HG03439 (cell line): ENCODE measurements around the gene HMG20A.

Source experiments
- ATAC-seq: cut with Tn5 transposase; IDR thresholded peaks from one replicate; pipeline ENCODE4 v1.9.1; 2021; ENCODE audit warnings: mild to moderate bottlenecking, moderate library complexity; ENCODE audit not compliant: unreplicated experiment

The HMG20A gene

GRCh38 chr15:77496715-77497109, 76.0 kb downstream of the HMG20A start:
- ATAC-seq, result no peak

GRCh38 chr15:77497110-77497737, 76.5 kb downstream of the HMG20A start:
- ATAC-seq, result no peak

- no peak for ATAC-seq
These were observed 77.3 kb downstream of the HMG20A start for GRCh38 chr15:77497942-77498361.

- no peak for ATAC-seq
These were observed 78.5 kb downstream of the HMG20A start for GRCh38 chr15:77499087-77499760.

GRCh38 chr15:77500989-77501388, 80.3 kb downstream of the HMG20A start:
- ATAC-seq, result no peak

- ATAC-seq, result no peak
These were observed 81.8 kb downstream of the HMG20A start for GRCh38 chr15:77502379-77503095.

- no peak for ATAC-seq
These were observed 82.6 kb downstream of the HMG20A start for GRCh38 chr15:77503240-77503639.

GRCh38 chr15:77503764-77504163, 83.1 kb downstream of the HMG20A start:
- ATAC-seq, result no peak

- no peak for ATAC-seq
These were observed 83.6 kb downstream of the HMG20A start for GRCh38 chr15:77504306-77504705.

- no peak for ATAC-seq
These were observed 84.2 kb downstream of the HMG20A start for GRCh38 chr15:77504871-77505270.

GRCh38 chr15:77505556-77505955, 84.9 kb downstream of the HMG20A start:
- ATAC-seq, result no peak

GRCh38 chr15:77506311-77507142, 85.8 kb downstream of the HMG20A start:
- ATAC-seq, result no peak

GRCh38 chr15:77507143-77507897, 86.6 kb downstream of the HMG20A start:
- no peak for ATAC-seq

GRCh38 chr15:77507911-77508310, 87.2 kb downstream of the HMG20A start:
- ATAC-seq, result no peak

- ATAC-seq, result no peak
These were observed 88.0 kb downstream of the HMG20A start for GRCh38 chr15:77508541-77509243.

GRCh38 chr15:77510066-77511057, 89.7 kb downstream of the HMG20A start:
- no peak for ATAC-seq

- ATAC-seq, result no peak
These were observed 91.2 kb downstream of the HMG20A start for GRCh38 chr15:77511869-77512268.

- ATAC-seq, result no peak
These were observed 92.5 kb downstream of the HMG20A start for GRCh38 chr15:77513226-77513625.
